HL-60 (cell line): ENCODE measurements around the gene CAPG.
"Not testable (repeated sequence)": the region's sequence is repeated elsewhere in the genome, so short reads cannot be mapped to it uniquely, and the experiment has no call there.

Source experiments
- DNase-seq, 2 experiments: peaks; one replicate each; pipeline ENCODE4 v3.0.0-alpha.2; 2010 to 2020; ENCODE audit warnings: low read depth in 1 of 2, low spot score in 1 of 2
- H3K27ac ChIP-seq: fragments of 250-450 bp; sonication (Bioruptor Pico); replicated peaks from 2 replicates; pipeline ENCODE4 v1.5.1; 2020; ENCODE audit warnings: mild to moderate bottlenecking, moderate library complexity
- H3K27me3 ChIP-seq: fragments of 250-450 bp; sonication (Bioruptor Pico); 2 replicates; pipeline ENCODE4 v1.5.1; 2021; ENCODE audit warnings: mild to moderate bottlenecking, moderate library complexity; ENCODE audit not compliant: insufficient read depth, poor library complexity, severe bottlenecking
- H3K4me3 ChIP-seq: replicated peaks from 2 replicates; pipeline ENCODE4 v1.5.1; 2011; ENCODE audit warnings: mild to moderate bottlenecking, control low read depth, low read length; ENCODE audit not compliant: insufficient read depth
- GABPA ChIP-seq: IDR thresholded peaks from 2 replicates; pipeline ENCODE4 v1.6.1; 2012; ENCODE audit warnings: low read depth
- POLR2AphosphoS5 ChIP-seq: IDR thresholded peaks from 2 replicates; pipeline ENCODE4 v1.6.1; 2012; ENCODE audit warnings: low read depth
- SPI1 ChIP-seq: IDR thresholded peaks from 2 replicates; pipeline ENCODE4 v1.6.1; 2012; ENCODE audit warnings: low read depth, mild to moderate bottlenecking, borderline replicate concordance
- TF ChIP-seq, protein P1 (sequence below): IDR thresholded peaks from 2 replicates; pipeline ENCODE4 v1.6.1; 2012; ENCODE audit warnings: low read depth; ENCODE audit not compliant: insufficient replicate concordance
- TF ChIP-seq, protein P2 (sequence below): IDR thresholded peaks from one replicate; pipeline ENCODE4 v1.5.1; 2011; ENCODE audit warnings: low read length, control low read depth, inconsistent platforms; ENCODE audit not compliant: insufficient read depth

CAPG gene

DNA sequence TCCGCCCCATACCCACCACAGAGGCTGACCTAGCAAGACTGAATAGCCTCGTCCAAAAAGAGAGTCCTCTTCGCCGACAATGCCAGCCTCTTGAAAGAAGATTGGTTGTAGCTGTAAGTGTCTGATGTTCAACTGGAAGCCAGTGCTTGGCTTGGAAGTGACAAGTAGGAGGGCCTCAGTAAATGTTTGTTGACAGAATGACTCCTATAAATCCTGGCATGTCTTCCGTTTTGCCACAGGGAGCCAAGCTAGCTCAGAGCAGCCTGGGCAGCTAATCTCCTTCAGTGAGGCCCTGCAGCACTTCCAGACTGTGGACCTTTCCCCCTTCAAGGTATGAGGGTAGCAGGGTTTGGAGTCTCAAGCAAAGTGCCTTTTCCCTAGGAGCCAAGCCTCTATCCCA is 40.7 kb downstream of the CAPG start:
- TF ChIP-seq, protein P1, sequence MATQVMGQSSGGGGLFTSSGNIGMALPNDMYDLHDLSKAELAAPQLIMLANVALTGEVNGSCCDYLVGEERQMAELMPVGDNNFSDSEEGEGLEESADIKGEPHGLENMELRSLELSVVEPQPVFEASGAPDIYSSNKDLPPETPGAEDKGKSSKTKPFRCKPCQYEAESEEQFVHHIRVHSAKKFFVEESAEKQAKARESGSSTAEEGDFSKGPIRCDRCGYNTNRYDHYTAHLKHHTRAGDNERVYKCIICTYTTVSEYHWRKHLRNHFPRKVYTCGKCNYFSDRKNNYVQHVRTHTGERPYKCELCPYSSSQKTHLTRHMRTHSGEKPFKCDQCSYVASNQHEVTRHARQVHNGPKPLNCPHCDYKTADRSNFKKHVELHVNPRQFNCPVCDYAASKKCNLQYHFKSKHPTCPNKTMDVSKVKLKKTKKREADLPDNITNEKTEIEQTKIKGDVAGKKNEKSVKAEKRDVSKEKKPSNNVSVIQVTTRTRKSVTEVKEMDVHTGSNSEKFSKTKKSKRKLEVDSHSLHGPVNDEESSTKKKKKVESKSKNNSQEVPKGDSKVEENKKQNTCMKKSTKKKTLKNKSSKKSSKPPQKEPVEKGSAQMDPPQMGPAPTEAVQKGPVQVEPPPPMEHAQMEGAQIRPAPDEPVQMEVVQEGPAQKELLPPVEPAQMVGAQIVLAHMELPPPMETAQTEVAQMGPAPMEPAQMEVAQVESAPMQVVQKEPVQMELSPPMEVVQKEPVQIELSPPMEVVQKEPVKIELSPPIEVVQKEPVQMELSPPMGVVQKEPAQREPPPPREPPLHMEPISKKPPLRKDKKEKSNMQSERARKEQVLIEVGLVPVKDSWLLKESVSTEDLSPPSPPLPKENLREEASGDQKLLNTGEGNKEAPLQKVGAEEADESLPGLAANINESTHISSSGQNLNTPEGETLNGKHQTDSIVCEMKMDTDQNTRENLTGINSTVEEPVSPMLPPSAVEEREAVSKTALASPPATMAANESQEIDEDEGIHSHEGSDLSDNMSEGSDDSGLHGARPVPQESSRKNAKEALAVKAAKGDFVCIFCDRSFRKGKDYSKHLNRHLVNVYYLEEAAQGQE, result no peak
- TF ChIP-seq GABPA (no peak), POLR2AphosphoS5 (no peak), SPI1 (no peak)
- TF ChIP-seq, protein P2, sequence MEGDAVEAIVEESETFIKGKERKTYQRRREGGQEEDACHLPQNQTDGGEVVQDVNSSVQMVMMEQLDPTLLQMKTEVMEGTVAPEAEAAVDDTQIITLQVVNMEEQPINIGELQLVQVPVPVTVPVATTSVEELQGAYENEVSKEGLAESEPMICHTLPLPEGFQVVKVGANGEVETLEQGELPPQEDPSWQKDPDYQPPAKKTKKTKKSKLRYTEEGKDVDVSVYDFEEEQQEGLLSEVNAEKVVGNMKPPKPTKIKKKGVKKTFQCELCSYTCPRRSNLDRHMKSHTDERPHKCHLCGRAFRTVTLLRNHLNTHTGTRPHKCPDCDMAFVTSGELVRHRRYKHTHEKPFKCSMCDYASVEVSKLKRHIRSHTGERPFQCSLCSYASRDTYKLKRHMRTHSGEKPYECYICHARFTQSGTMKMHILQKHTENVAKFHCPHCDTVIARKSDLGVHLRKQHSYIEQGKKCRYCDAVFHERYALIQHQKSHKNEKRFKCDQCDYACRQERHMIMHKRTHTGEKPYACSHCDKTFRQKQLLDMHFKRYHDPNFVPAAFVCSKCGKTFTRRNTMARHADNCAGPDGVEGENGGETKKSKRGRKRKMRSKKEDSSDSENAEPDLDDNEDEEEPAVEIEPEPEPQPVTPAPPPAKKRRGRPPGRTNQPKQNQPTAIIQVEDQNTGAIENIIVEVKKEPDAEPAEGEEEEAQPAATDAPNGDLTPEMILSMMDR, result no peak
- Histone ChIP-seq H3K4me3 (no peak overlapping the region), H3K27ac (no peak overlapping the region), H3K27me3 (no peaks in the 10 kb centered on the region)
- DNase-seq, result no peak

DNA sequence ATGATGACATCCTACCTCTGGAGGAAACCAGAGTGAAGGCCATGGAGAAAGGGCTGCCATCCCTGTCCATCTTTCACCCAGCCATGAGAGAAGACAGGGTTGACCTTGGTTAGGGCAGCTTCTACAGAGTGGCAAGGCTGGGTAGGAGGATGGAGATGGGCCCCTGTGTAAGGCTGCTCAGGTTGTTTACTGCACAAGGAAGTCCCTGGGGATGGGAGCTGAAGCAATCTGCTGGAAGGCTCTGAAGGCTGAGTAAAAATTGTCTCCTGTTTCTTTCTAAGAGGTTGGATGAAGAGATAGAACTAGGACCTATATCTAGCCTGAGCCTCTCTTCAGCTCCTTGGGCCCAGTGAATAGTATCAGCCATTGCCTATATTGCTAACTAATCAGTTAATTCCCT is 41.2 kb downstream of the CAPG start:
- no peaks in the 10 kb centered on the region for H3K27me3 ChIP-seq
- H3K4me3 ChIP-seq, result no peak overlapping the region
- TF ChIP-seq, protein P1, result no peak
- TF ChIP-seq SPI1 (no peak), GABPA (no peak), POLR2AphosphoS5 (no peak)
- TF ChIP-seq, protein P2, result no peak
- DNase-seq, result no peak
- H3K27ac ChIP-seq, result no peak overlapping the region

DNA sequence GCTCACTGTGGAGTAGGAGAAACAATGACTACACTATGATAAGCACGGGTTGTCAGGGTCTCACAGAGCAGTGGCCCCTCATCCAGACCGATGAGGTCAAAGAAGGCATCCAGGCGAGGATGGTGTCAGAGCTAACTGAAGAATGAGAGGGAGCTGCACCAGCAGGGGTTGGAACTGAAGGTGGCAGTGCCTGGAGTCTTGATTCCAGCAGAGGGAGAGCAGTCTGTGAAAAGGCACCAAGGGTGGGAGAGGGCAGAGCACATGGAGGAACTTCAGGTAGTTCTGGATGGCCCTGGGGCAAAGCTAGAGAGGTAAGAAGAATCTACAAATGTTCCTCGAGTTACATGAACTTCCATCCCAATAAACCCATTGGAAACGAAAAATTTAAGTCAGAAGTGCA is 43.0 kb downstream of the CAPG start:
- TF ChIP-seq POLR2AphosphoS5 (no peak), GABPA (no peak), SPI1 (no peak)
- TF ChIP-seq, protein P1, result no peak
- TF ChIP-seq, protein P2, result no peak
- no peak for DNase-seq
- H3K27me3 ChIP-seq, result no peaks in the 10 kb centered on the region

DNA sequence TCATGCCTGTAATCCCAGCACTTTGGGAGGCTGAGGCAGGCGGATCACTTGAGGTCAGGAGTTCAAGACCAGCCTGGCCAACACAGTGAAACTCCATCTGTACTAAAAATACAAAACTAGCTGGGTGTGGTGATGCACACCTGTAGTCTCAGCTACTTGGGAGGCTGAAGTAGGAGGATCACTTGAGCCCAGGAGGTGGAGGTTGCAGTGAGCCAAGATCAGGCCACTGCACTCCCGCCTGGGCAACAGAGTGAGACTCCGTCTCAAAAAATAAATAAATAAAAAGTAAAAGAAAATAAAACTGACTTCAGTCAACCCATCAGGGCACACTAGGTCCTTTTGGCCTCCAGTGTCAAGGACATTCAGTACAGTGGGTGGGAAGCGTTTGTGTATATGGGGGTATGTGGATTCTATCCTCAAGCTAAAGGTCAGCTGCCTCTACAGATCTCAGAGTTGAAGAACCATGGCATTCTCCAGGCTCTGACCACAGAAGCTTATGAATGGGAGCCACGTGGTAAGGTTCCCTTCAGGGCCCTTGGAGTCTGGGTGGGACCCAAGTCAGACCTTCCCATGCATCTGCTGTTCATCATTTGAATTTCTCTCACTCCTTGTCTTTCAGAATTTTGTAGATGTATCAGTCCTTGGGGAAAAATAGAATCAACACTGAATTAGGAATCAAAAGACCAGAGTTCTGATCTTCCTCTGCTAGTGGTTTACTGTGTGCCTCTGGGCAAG is 47.3 kb downstream of the CAPG start:
- H3K4me3 ChIP-seq, H3K27me3 ChIP-seq, DNase-seq, H3K27ac ChIP-seq: not testable (repeated sequence)

More for the DNA sequence above, 43.0 kb downstream of the CAPG start:
- H3K27ac ChIP-seq, result no peak overlapping the region
- H3K4me3 ChIP-seq, result no peak overlapping the region
